ENCODE results near the gene PIM2. TPM values are rescaled to one million over a fixed set of nuclear protein-coding genes. Genes with fewer than 3 reads are reported as not detected.

PIM2 gene
- total and polyA plus RNA-seq, 9 of the 15 experiments (the other 6 are each of a cell fraction or from before 2014, with no cell fraction given): 67.6 to 191 (median 108) TPM

DNA sequence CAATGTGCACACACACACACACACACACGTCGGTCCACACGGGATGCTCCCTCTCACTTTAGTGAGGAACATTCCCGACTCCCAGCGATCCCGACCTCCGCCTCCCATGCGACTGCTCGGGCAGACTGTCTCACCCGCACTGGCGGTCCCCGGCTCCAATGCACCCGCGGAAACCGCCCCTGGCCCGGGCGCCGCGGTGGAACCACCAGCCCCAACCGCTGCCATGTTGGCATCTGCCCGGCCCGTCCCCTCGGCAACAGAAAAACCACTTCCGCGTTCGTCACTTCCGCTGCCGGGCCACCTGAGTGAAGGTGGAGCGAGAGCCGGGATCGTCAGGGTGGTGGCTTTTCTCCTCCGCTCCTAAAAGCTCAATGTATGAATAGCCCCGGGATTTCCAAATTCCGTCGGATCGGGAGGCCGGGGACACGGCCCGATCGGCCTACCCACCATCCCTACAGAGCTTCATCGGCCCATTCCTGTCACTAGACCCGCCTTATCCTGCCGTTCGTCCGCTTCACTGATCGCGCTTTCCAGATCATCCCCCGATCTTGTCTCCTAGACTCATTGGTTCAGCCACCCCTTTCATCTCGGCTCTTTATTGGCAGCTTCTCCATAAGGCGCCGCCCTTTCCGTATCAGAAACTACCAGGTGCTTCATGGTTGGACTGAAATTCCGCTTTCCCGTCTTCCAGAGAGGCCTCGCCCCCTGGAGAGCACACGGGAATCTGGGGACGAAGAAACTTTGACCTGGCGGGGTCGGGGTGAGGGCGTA lies 7.2 kb downstream of the PIM2 start, which contains the start of gene SLC35A2 (continued):
- TF ChIP-seq, protein P1, sequence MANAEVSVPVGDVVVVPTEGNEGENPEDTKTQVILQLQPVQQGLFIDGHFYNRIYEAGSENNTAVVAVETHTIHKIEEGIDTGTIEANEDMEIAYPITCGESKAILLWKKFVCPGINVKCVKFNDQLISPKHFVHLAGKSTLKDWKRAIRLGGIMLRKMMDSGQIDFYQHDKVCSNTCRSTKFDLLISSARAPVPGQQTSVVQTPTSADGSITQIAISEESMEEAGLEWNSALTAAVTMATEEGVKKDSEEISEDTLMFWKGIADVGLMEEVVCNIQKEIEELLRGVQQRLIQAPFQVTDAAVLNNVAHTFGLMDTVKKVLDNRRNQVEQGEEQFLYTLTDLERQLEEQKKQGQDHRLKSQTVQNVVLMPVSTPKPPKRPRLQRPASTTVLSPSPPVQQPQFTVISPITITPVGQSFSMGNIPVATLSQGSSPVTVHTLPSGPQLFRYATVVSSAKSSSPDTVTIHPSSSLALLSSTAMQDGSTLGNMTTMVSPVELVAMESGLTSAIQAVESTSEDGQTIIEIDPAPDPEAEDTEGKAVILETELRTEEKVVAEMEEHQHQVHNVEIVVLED (CRISPR knock-in tag; IDR thresholded peaks at IDR 0.05): no peak
- TF ChIP-seq CAMTA2 (CRISPR knock-in tag; conservative IDR thresholded peaks at IDR 0.05): peak; percentile 93; the same call in 1 of the 2 replicates
- 0 out of 2 replicates have a peak, but pooled peaks have one; percentile 23 for TF ChIP-seq RB1 (IDR thresholded peaks at IDR 0.05; ENCODE audit: low read depth)
- TF ChIP-seq WHSC1 (IDR thresholded peaks at IDR 0.05; ENCODE audit: low read length): no peak
- TF ChIP-seq, protein P2, sequence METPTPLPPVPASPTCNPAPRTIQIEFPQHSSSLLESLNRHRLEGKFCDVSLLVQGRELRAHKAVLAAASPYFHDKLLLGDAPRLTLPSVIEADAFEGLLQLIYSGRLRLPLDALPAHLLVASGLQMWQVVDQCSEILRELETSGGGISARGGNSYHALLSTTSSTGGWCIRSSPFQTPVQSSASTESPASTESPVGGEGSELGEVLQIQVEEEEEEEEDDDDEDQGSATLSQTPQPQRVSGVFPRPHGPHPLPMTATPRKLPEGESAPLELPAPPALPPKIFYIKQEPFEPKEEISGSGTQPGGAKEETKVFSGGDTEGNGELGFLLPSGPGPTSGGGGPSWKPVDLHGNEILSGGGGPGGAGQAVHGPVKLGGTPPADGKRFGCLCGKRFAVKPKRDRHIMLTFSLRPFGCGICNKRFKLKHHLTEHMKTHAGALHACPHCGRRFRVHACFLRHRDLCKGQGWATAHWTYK (CRISPR knock-in tag; IDR thresholded peaks at IDR 0.05): peak; percentile 77; the same call in 1 of the 2 replicates
- no peak for TF ChIP-seq CBX8 (IDR thresholded peaks at IDR 0.05; ENCODE audit: borderline replicate concordance, extremely low read depth, low read depth, low read length, poor library complexity, severe bottlenecking)
- TF ChIP-seq GABPB1 (CRISPR knock-in tag; IDR thresholded peaks at IDR 0.05): peak; percentile 96
- no peak for TF ChIP-seq ILF3 (IDR thresholded peaks at IDR 0.05; ENCODE audit: borderline replicate concordance)
- TF ChIP-seq NONO (IDR thresholded peaks at IDR 0.05; ENCODE audit: low read depth in 2 of 2, low read length in 1 of 2): no peak
- peak; percentile 90; the same call in 1 of the 2 replicates for TF ChIP-seq PHB (CRISPR knock-in tag; IDR thresholded peaks at IDR 0.05)
- peak; percentile 92 for TF ChIP-seq ZBTB40 (IDR thresholded peaks at IDR 0.05)
- TF ChIP-seq ZBTB40 (CRISPR knock-in tag; IDR thresholded peaks at IDR 0.05): no peak
- TF ChIP-seq, protein P3, sequence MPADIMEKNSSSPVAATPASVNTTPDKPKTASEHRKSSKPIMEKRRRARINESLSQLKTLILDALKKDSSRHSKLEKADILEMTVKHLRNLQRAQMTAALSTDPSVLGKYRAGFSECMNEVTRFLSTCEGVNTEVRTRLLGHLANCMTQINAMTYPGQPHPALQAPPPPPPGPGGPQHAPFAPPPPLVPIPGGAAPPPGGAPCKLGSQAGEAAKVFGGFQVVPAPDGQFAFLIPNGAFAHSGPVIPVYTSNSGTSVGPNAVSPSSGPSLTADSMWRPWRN (IDR thresholded peaks at IDR 0.05; ENCODE audit: low read depth): no peak

All from K562 (cell line).